ENCODE measurements around the gene F2RL3.
"Not testable (repeated sequence)": the region's sequence is repeated elsewhere in the genome, so short reads cannot be mapped to it uniquely, and the experiment has no call there.

F2RL3 gene

GRCh38 chr19:16927883-16928282 lies 39.1 kb downstream of the F2RL3 start:
- no peak for DNase-seq

GRCh38 chr19:16928351-16928750 lies 39.6 kb downstream of the F2RL3 start:
- DNase-seq, result no peak

- DNase-seq, result no peak
Measured at GRCh38 chr19:16928916-16929315, 40.1 kb downstream of the F2RL3 start.

GRCh38 chr19:16930753-16931152 lies 42.0 kb downstream of the F2RL3 start:
- no peak for DNase-seq

- DNase-seq, result no peak
Measured at GRCh38 chr19:16931306-16931705, 42.5 kb downstream of the F2RL3 start.

- no peak for DNase-seq
Measured at GRCh38 chr19:16934489-16934888, 45.7 kb downstream of the F2RL3 start.

GRCh38 chr19:16936901-16937300 lies 48.1 kb downstream of the F2RL3 start:
- DNase-seq, result no peak

GRCh38 chr19:16937796-16938195 lies 49.0 kb downstream of the F2RL3 start:
- DNase-seq, result not testable (repeated sequence)

GRCh38 chr19:16938211-16938610 lies 49.4 kb downstream of the F2RL3 start:
- no peak for DNase-seq

GRCh38 chr19:16940063-16940462 lies 51.3 kb downstream of the F2RL3 start:
- DNase-seq, result not testable (repeated sequence)

- no peak for DNase-seq
Measured at GRCh38 chr19:16940626-16941025, 51.8 kb downstream of the F2RL3 start.
